HEK293 (cell line): ENCODE measurements around the gene RBPJ.

Experiments used
- GLIS1 ChIP-seq: fragments of 450-650 bp; formaldehyde crosslinking; IDR thresholded peaks from 2 replicates; pipeline ENCODE4 v1.5.1; 2016; ENCODE audit warnings: missing biosample characterization, missing genetic modification characterization
- HIC1 ChIP-seq: fragments of 450-650 bp; formaldehyde crosslinking; IDR thresholded peaks from 2 replicates; pipeline ENCODE4 v1.5.1; 2016; ENCODE audit warnings: missing biosample characterization, missing genetic modification characterization
- INSM2 ChIP-seq: fragments of 450-650 bp; formaldehyde crosslinking; IDR thresholded peaks from 2 replicates; pipeline ENCODE4 v1.5.1; 2016; ENCODE audit warnings: missing biosample characterization, missing genetic modification characterization
- KLF9 ChIP-seq: fragments of 450-650 bp; formaldehyde crosslinking; IDR thresholded peaks from 2 replicates; pipeline ENCODE4 v1.5.1; 2016; ENCODE audit warnings: missing biosample characterization, missing genetic modification characterization, low read depth
- OSR2 ChIP-seq: fragments of 450-650 bp; formaldehyde crosslinking; IDR thresholded peaks from 2 replicates; pipeline ENCODE4 v1.5.1; 2016; ENCODE audit warnings: missing biosample characterization, missing genetic modification characterization
- REST ChIP-seq: fragments of 450-650 bp; formaldehyde crosslinking; IDR thresholded peaks from 2 replicates; pipeline ENCODE4 v1.5.1; 2016; ENCODE audit warnings: missing biosample characterization, missing genetic modification characterization
- SETDB1 ChIP-seq: IDR thresholded peaks from one replicate; pipeline ENCODE4 v1.6.1; 2017; ENCODE audit warnings: mild to moderate bottlenecking, low read length, moderate library complexity, mixed read lengths; ENCODE audit not compliant: insufficient read length
- ZBTB1 ChIP-seq: fragments of 450-650 bp; formaldehyde crosslinking; IDR thresholded peaks from 2 replicates; pipeline ENCODE4 v1.5.1; 2016; ENCODE audit warnings: missing biosample characterization, missing genetic modification characterization
- ZBTB10 ChIP-seq: fragments of 450-650 bp; formaldehyde crosslinking; IDR thresholded peaks from 2 replicates; pipeline ENCODE4 v1.5.1; 2016; ENCODE audit warnings: missing biosample characterization, missing genetic modification characterization
- ZFP41 ChIP-seq: fragments of 450-650 bp; formaldehyde crosslinking; IDR thresholded peaks from 2 replicates; pipeline ENCODE4 v1.5.1; 2016; ENCODE audit warnings: missing biosample characterization, missing genetic modification characterization, borderline replicate concordance
- ZNF10 ChIP-seq: fragments of 450-650 bp; formaldehyde crosslinking; IDR thresholded peaks from 2 replicates; pipeline ENCODE4 v1.5.1; 2017; ENCODE audit warnings: missing biosample characterization, missing genetic modification characterization
- ZNF133 ChIP-seq: fragments of 450-650 bp; formaldehyde crosslinking; IDR thresholded peaks from 2 replicates; pipeline ENCODE4 v1.5.1; 2016; ENCODE audit warnings: missing biosample characterization, missing genetic modification characterization
- ZNF155 ChIP-seq: fragments of 450-650 bp; formaldehyde crosslinking; IDR thresholded peaks from 2 replicates; pipeline ENCODE4 v1.5.1; 2016; ENCODE audit warnings: missing biosample characterization, missing genetic modification characterization
- ZNF157 ChIP-seq: fragments of 450-650 bp; formaldehyde crosslinking; IDR thresholded peaks from 2 replicates; pipeline ENCODE4 v1.5.1; 2016; ENCODE audit warnings: missing biosample characterization, missing genetic modification characterization
- ZNF18 ChIP-seq: fragments of 450-650 bp; formaldehyde crosslinking; IDR thresholded peaks from 2 replicates; pipeline ENCODE4 v1.5.1; 2016; ENCODE audit warnings: missing biosample characterization, missing genetic modification characterization
- ZNF248 ChIP-seq: fragments of 450-650 bp; formaldehyde crosslinking; IDR thresholded peaks from 2 replicates; pipeline ENCODE4 v1.5.1; 2017; ENCODE audit warnings: missing biosample characterization, missing genetic modification characterization
- ZNF335 ChIP-seq: fragments of 450-650 bp; formaldehyde crosslinking; conservative IDR thresholded peaks from 2 replicates; pipeline ENCODE4 v1.5.1; 2016; ENCODE audit warnings: missing biosample characterization, missing genetic modification characterization
- ZNF391 ChIP-seq: fragments of 450-650 bp; formaldehyde crosslinking; IDR thresholded peaks from 2 replicates; pipeline ENCODE4 v1.5.1; 2016; ENCODE audit warnings: low read depth, missing biosample characterization, missing genetic modification characterization, borderline replicate concordance
- ZNF510 ChIP-seq: fragments of 450-650 bp; formaldehyde crosslinking; IDR thresholded peaks from 2 replicates; pipeline ENCODE4 v1.5.1; 2018; ENCODE audit warnings: mild to moderate bottlenecking, missing genetic modification characterization, missing biosample characterization; ENCODE audit not compliant: insufficient replicate concordance
- ZNF521 ChIP-seq: fragments of 450-650 bp; formaldehyde crosslinking; IDR thresholded peaks from 2 replicates; pipeline ENCODE4 v1.5.1; 2017; ENCODE audit warnings: missing biosample characterization, mild to moderate bottlenecking, missing genetic modification characterization
- ZNF549 ChIP-seq: fragments of 450-650 bp; IDR thresholded peaks from 2 replicates; pipeline ENCODE4 v1.5.1; 2018; ENCODE audit warnings: missing biosample characterization, missing genetic modification characterization, mild to moderate bottlenecking, inconsistent platforms, moderate library complexity
- ZNF610 ChIP-seq: fragments of 450-650 bp; formaldehyde crosslinking; IDR thresholded peaks from 2 replicates; pipeline ENCODE4 v1.5.1; 2016; ENCODE audit warnings: missing biosample characterization, missing genetic modification characterization, borderline replicate concordance
- ZNF623 ChIP-seq: fragments of 450-650 bp; formaldehyde crosslinking; IDR thresholded peaks from 2 replicates; pipeline ENCODE4 v1.5.1; 2016; ENCODE audit warnings: missing biosample characterization, missing genetic modification characterization
- ZNF645 ChIP-seq: fragments of 450-650 bp; formaldehyde crosslinking; IDR thresholded peaks from 2 replicates; pipeline ENCODE4; 2016; ENCODE audit warnings: missing biosample characterization, missing genetic modification characterization
- ZNF692 ChIP-seq: fragments of 450-650 bp; formaldehyde crosslinking; IDR thresholded peaks from 2 replicates; pipeline ENCODE4 v1.5.1; 2016; ENCODE audit warnings: missing biosample characterization, missing genetic modification characterization
- ZSCAN23 ChIP-seq: fragments of 450-650 bp; formaldehyde crosslinking; IDR thresholded peaks from 2 replicates; pipeline ENCODE4 v1.5.1; 2016; ENCODE audit warnings: missing biosample characterization, missing genetic modification characterization

Gene RBPJ

GRCh38 chr4:26319467-26319948, 1.3 kb upstream of the RBPJ start (continued):
- TF ChIP-seq ZSCAN23 (tag by site-specific recombination) (no peak), ZFP41 (no peak), ZNF645 (tag by site-specific recombination) (no peak), OSR2 (no peak), ZNF248 (no peak), ZNF623 (tag by site-specific recombination) (no peak), ZNF10 (tag by site-specific recombination) (peak; percentile 75), SETDB1 (no peak), GLIS1 (no peak; the same call in 1 of the 2 replicates), ZNF549 (tag by site-specific recombination) (no peak), ZNF157 (tag by site-specific recombination) (no peak), ZNF391 (tag by site-specific recombination) (no peak), ZNF155 (no peak), ZBTB10 (tag by site-specific recombination) (peak; percentile 59; the same call in 1 of the 2 replicates), ZNF692 (tag by site-specific recombination) (no peak), ZNF133 (tag by site-specific recombination) (no peak), REST (tag by site-specific recombination) (no peak), ZNF335 (tag by site-specific recombination) (no peak), ZNF521 (tag by site-specific recombination) (no peak), KLF9 (tag by site-specific recombination) (no peak; the same call in 1 of the 2 replicates), HIC1 (tag by site-specific recombination) (peak; percentile 69; the same call in 1 of the 2 replicates), ZBTB1 (no peak), INSM2 (no peak), ZNF18 (tag by site-specific recombination) (no peak), ZNF510 (tag by site-specific recombination) (no peak), ZNF610 (tag by site-specific recombination) (no peak)
